Vagina (tissue), 2 donors: ENCODE measurements around the gene DPP6. TPM values are rescaled to one million over a fixed set of nuclear protein-coding genes. Genes with fewer than 3 reads are reported as not detected.
"Not testable (repeated sequence)": the region's sequence is repeated elsewhere in the genome, so short reads cannot be mapped to it uniquely, and the experiment has no call there.

Source experiments
- DNase-seq, 2 donors: peaks; one replicate each; pipeline ENCODE4 v3.0.0-alpha.2; 2017; ENCODE audit errors: extremely low spot score in 2 of 2
- H3K27ac ChIP-seq: fragments of 200-600 bp; sonication (generic); one replicate; pipeline ENCODE4 v1.5.1; 2019
- H3K27me3 ChIP-seq: fragments of 200-600 bp; sonication (generic); one replicate; pipeline ENCODE4 v1.5.1; 2019
- H3K36me3 ChIP-seq, 2 donors: fragments of 200-600 bp; sonication (generic); one replicate each; pipeline ENCODE4 v1.5.1; 2017 to 2019
- H3K4me1 ChIP-seq: fragments of 200-600 bp; sonication (generic); one replicate; pipeline ENCODE4 v1.5.1; 2019
- H3K4me3 ChIP-seq, 2 donors: fragments of 200-600 bp; sonication (generic); 1 replicate in 1 of 2; 2 replicates in 1 of 2; pipeline ENCODE4 v1.5.1; 2016 to 2019
- H3K9me3 ChIP-seq: fragments of 200-600 bp; sonication (generic); one replicate; pipeline ENCODE4 v1.5.1; 2019
- CTCF ChIP-seq, 3 experiments: fragments of 450-650 bp in 2 of 3; fragments of 200-600 bp in 1 of 3; sonication (generic) in 1 of 3; IDR thresholded peaks; one replicate each; pipeline ENCODE4 v1.5.1; 2017 to 2019; ENCODE audit warnings: antibody characterized with exemption in 3 of 3, mild to moderate bottlenecking in 2 of 3, moderate library complexity in 2 of 3
- POLR2A ChIP-seq, 2 donors: fragments of 450-650 bp; IDR thresholded peaks; one replicate each; pipeline ENCODE4 v1.6.1; 2017; ENCODE audit warnings: antibody characterized with exemption in 2 of 2, mild to moderate bottlenecking in 2 of 2, moderate library complexity in 2 of 2
- POLR2AphosphoS5 ChIP-seq, 2 donors: sonication (generic); formaldehyde crosslinking; IDR thresholded peaks; one replicate each; pipeline ENCODE4 v1.9.0; 2017; ENCODE audit warnings: antibody characterized with exemption in 2 of 2, mild to moderate bottlenecking in 2 of 2, low read depth in 1 of 2; ENCODE audit not compliant: insufficient read depth in 1 of 2
- intact Hi-C: fragments of 100-400 bp; cut with DNase I; formaldehyde crosslinking; loops from one replicate; pipeline ENCODE4 v1.15.1; 2023
- total RNA-seq: library from RNA; depleted of rRNA; stranded (reverse); fragments of >200 nt; gene quantifications from one replicate; pipeline ENCODE4 v1.2.3, GENCODE V29; 2016

The DPP6 gene
- total RNA-seq, 1 donor from 2014 or later: 7.9 TPM

GRCh38 chr7:154674191-154674590 lies 622.0 kb downstream of the DPP6 start:
- Histone ChIP-seq H3K36me3 (no peaks in the 10 kb centered on the region), H3K27ac (no peak overlapping the region), H3K9me3 (no peaks in the 10 kb centered on the region), H3K4me3 (no peak overlapping the region), H3K4me1 (no peaks in the 10 kb centered on the region), H3K27me3 (no peaks in the 10 kb centered on the region)
- intact Hi-C loops: no loop called here
- no peak for DNase-seq
- TF ChIP-seq CTCF (IDR thresholded peaks at IDR 0.05): no peak

GRCh38 chr7:154675560-154675959 lies 623.4 kb downstream of the DPP6 start:
- DNase-seq: no peak
- Histone ChIP-seq H3K4me1 (no peaks in the 10 kb centered on the region), H3K36me3 (no peaks in the 10 kb centered on the region), H3K27ac (no peak overlapping the region), H3K4me3 (no peak overlapping the region), H3K9me3 (no peaks in the 10 kb centered on the region), H3K27me3 (no peaks in the 10 kb centered on the region)
- intact Hi-C loops: no loop called here
- no peak for TF ChIP-seq POLR2AphosphoS5 (IDR thresholded peaks at IDR 0.05; ENCODE audit: insufficient read depth in 1 of 2, low read depth in 1 of 2)
- TF ChIP-seq CTCF (IDR thresholded peaks at IDR 0.05): no peak
- TF ChIP-seq POLR2A (IDR thresholded peaks at IDR 0.05): no peak

GRCh38 chr7:154676033-154676421 lies 623.8 kb downstream of the DPP6 start:
- H3K4me1 ChIP-seq, DNase-seq, intact Hi-C loops, H3K27ac ChIP-seq, H3K36me3 ChIP-seq, H3K9me3 ChIP-seq, H3K4me3 ChIP-seq, H3K27me3 ChIP-seq: not testable (repeated sequence)

GRCh38 chr7:154676422-154677073 lies 624.4 kb downstream of the DPP6 start:
- H3K4me3 ChIP-seq: no peak overlapping the region
- H3K27ac ChIP-seq: no peak overlapping the region
- H3K27me3 ChIP-seq: no peaks in the 10 kb centered on the region
- no peak for TF ChIP-seq POLR2A (IDR thresholded peaks at IDR 0.05)
- no peak for TF ChIP-seq POLR2AphosphoS5 (IDR thresholded peaks at IDR 0.05; ENCODE audit: insufficient read depth in 1 of 2, low read depth in 1 of 2)
- no peak for TF ChIP-seq CTCF (IDR thresholded peaks at IDR 0.05)
- no peaks in the 10 kb centered on the region for H3K4me1 ChIP-seq
- intact Hi-C loops: no loop called here
- no peaks in the 10 kb centered on the region for H3K9me3 ChIP-seq
- DNase-seq: no peak
- no peaks in the 10 kb centered on the region for H3K36me3 ChIP-seq

GRCh38 chr7:154677454-154677853 lies 625.3 kb downstream of the DPP6 start:
- H3K9me3 ChIP-seq: no peaks in the 10 kb centered on the region
- TF ChIP-seq CTCF (IDR thresholded peaks at IDR 0.05): no peak
- no peak for TF ChIP-seq POLR2A (IDR thresholded peaks at IDR 0.05)
- TF ChIP-seq POLR2AphosphoS5 (IDR thresholded peaks at IDR 0.05; ENCODE audit: insufficient read depth in 1 of 2, low read depth in 1 of 2): no peak
- H3K27me3 ChIP-seq: no peaks in the 10 kb centered on the region
- intact Hi-C loops: no loop called here
- H3K4me1 ChIP-seq: no peaks in the 10 kb centered on the region
- no peak overlapping the region for H3K27ac ChIP-seq
- no peaks in the 10 kb centered on the region for H3K36me3 ChIP-seq
- no peak overlapping the region for H3K4me3 ChIP-seq
- DNase-seq: no peak

- H3K36me3 ChIP-seq, H3K4me1 ChIP-seq, H3K27me3 ChIP-seq, intact Hi-C loops, H3K27ac ChIP-seq, DNase-seq, H3K9me3 ChIP-seq, H3K4me3 ChIP-seq: not testable (repeated sequence)
Observed at GRCh38 chr7:154678001-154678550, 625.9 kb downstream of the DPP6 start.
